Midbrain (tissue), 1 donor: Measurements from ENCODE around the gene SYCE3.
A peak's percentile ranks its signal among the peaks of the same experiment; 100 is the strongest.
"Not testable (repeated sequence)": the region's sequence is repeated elsewhere in the genome, so short reads cannot be mapped to it uniquely, and the experiment has no call there.

Experiments used
- DNase-seq: peaks from one replicate; lab custom pipeline; 2025; lab: John Stamatoyannopoulos, UW

Gene SYCE3

DNA sequence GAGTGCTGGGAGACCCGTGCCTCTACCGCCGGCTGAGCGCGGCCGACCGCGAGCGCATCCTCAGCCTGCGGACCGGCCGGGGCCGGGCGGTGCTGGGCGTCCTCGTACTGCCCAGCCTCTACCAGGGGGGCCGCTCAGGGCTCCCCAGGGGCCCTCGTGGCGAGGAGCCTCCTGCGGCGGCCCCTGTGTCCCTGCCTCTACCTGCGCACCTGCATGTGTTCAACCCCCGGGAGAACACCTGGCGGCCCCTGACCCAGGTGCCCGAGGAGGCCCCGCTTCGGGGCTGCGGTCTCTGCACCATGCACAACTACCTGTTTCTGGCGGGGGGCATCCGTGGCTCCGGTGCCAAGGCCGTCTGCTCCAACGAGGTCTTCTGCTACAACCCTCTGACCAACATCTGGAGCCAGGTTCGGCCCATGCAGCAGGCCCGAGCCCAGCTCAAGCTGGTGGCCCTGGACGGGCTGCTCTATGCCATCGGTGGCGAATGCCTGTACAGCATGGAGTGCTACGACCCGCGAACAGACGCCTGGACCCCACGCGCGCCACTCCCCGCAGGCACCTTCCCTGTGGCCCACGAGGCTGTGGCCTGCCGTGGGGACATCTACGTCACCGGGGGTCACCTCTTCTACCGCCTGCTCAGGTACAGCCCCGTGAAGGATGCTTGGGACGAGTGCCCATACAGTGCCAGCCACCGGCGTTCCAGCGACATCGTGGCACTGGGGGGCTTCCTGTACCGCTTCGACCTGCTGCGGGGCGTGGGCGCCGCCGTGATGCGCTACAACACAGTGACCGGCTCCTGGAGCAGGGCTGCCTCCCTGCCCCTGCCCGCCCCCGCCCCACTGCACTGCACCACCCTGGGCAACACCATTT, 13.6 kb downstream of the SYCE3 start:
- no peak for DNase-seq

DNA sequence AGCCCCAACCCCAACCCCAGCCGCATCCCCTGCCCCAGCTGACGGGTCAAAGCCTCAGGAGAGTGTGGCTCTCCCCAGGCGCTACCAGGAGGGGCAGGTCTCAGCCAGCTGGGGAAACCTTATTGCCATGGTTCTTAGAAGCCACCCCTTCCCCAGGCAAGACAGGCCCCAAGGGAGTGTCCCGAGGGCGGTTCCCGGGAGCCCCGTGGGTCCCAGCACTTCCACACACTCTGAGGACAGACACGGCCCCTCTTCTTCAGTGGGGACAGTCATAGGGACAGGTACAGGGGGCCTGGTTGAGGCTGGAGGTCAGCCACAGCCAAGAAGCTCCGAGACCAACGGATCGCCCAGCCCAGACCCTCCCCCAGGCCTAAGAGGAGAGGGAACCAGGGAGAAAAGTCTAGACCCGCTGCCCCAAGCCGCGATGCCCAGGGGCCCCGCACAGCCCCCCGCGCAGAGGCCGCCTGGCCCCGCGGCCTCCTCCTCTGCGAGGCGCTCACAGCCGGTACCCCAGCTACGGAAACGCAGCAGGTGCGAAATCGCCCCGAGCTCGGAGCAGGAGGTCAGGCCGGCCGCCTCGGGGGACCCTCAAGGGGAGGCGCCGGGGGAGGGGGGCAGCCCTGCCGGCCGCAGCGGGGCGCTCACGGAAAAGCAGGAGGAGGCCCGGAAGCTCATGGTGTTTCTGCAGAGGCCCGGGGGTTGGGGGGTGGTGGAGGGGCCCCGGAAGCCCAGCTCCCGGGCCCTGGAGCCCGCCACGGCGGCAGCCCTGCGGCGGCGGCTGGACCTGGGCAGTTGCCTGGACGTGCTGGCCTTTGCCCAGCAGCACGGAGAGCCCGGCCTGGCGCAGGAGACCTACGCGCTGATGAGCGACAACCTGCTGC, 14.4 kb downstream of the SYCE3 start:
- DNase-seq = no peak

DNA sequence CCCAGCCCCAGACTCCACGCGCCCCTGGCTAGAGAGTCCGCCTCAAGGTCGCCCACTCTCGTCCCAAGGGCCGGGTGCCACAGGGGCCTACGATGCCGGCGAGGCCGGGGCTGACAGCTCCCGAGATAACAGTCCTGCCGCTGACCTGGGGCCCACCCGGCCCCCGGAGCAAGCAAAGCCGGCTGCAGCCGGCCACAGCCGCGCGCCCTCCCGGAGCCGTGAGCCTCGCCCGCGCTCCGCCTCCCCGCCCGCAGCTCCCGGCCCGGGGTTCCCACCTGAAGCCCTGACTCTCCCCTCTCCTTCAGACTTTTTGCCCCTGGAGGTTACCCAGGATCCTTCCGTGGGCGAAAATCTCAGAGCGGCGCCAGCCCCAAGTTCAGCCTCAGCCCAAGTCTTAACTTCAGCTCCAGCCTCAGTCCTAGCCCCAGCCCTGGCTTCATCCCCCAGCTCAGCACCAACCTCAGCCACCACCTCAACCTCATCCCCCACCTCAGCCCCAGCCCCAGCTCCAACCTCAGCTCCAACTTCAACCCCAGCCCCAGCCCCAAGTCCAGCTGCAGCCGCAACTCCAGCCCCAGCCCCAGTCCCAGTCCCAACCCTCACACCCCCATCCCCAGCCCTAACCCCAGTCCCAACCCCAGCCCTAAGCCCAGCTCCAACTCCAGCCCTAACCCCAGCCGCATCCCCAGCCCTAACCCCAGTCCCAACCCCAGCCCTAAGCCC, 15.3 kb downstream of the SYCE3 start:
- no peak for DNase-seq

DNA sequence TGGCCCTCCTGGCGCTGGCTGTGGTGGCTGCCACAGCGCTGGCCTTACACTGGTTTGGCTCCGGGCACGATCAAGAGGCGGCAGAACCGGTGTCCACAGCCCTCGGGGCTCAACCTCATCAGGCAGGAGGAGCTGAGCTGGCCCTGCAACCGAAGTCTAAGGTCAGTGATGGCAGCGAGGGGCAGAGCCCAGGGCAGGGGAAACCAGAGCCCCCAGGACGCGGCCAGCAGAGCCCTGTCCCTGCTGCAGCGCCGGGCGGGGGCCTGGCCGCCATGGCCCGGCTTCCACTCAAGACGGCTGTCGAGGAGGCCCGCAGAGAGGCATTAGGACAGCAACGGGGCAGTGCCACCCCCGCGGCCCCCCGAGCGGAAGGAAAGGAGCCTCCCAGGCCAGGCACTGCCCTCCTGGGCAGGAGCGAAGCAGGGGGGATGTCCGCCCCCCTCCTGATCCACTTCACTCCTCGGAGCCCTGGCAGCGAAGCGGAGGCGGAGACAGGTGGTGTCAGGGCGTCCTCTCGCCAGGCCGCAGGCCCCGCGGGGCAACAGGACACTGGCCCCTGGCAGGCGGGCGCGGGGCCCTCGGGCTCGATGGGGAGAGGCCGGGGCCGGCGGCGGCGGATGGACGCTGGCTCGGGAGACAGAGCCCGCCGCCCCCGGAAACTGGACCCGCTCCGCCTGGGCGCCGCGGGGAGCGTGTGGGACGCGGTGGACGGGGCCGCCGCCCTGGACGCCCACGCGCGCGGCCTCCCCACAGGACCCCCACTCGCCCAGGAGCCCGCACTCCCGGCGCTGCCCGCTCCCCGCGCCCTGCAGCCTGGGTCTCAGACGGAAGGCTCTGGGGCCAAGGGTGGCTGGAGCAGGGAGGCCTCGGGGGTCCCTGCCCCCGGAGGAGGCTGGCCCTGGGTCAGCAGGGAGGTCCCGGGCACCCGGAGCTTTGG, 16.1 kb downstream of the SYCE3 start:
- DNase-seq = no peak

DNA sequence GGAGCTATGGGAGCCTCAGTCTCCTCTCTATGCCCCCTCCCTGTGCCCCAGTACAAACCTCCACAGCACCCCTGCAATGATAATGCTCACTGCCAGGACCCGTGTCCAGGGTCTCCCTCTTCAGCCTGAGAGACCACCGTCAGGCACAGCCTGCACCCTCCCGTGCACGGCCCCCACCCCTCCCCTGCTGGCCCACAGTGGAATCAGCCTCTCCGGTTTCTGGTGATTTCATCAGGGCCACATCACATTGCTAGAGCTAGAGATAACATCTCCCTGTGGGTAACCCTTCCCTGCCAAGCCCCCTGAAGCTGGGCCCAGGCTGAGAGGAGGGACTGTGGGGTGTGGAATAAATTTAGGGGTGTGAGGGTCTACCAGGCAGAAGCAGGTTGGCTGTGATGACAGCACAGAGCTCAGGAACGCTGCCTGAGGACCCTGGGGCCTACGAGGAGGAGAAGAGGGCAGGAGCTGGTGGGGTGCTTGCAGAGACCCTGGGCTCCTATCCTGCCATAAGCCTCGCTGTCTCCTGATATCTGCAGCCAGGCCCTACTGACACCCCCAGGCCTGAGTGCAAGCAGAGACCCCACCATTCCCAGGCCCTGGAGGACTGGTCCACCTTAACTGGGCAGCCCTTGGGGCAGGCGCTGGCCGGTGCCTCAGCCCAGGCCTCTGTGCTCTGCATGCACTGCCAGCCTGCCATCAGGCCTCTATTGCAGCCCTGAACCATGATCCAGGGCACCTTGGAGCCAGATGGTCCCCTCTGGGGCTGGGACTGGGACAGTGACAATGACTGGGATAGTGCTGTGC, 17.0 kb downstream of the SYCE3 start, which contains the start of gene KLHDC7B:
Gene KLHDC7B, plus strand, starts transcription at position 378 of the 804 bp plus-strand sequence. Its CDS starts 345 bp downstream, at position 723.
- no peak for DNase-seq

DNA sequence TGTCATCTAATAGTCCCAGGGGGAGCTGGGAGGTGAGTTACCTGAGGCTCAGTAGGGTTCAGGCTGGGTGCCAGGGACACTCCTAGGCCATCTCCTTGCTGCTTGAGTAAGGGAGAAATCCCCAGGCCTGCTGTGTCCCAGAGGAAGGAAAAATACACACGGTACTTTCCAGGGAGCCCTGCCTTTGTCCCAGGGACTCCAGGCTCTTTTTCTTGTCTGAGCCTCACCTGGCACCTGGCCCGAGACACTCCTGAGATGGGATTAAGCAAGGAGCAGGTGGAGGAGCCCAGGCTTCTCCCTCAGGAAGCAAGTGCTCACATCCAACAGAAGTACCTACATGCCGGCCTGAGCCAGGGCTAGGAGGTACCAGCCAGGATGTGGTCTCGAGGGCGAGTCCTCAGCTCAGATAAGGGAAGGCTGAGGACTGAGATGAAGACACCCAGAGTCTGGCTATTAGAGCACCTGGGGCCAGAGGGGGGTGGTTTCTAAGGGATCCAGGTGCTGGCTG, 17.9 kb downstream of the SYCE3 start:
- DNase-seq = no peak

DNA sequence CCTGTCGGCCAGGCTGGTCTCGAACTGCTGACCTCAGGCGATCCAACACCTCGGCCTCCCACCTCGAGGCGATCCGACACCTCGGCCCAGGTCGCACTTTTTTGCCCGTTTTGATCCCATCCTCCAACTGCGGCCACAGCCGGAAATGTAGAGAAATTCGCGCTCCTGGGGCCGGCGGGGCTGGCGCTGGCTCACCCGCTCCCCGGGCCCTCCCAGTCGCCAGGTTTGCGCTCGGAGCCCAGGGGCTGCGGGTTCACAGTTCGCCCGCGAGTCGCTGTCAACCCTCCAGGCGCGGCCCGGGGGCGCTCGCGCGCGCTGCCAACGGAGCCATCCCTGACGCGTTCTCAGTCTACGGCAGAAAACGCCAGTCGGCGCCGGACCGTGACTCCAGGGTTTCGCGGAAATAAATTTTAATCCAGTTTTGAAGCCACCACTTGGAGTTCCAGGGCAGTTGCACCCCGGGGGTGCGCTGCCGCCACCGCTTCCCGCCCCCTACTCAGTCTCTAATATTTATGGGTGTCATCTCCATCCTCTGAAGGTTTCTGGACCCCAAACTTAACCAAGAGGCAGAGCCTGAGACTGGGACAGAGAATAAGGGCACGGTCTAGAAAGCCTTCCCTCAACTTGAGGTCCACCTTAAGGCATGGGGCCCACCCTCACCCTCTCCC, 18.5 kb downstream of the SYCE3 start:
- peak; percentile 49 for DNase-seq

DNA sequence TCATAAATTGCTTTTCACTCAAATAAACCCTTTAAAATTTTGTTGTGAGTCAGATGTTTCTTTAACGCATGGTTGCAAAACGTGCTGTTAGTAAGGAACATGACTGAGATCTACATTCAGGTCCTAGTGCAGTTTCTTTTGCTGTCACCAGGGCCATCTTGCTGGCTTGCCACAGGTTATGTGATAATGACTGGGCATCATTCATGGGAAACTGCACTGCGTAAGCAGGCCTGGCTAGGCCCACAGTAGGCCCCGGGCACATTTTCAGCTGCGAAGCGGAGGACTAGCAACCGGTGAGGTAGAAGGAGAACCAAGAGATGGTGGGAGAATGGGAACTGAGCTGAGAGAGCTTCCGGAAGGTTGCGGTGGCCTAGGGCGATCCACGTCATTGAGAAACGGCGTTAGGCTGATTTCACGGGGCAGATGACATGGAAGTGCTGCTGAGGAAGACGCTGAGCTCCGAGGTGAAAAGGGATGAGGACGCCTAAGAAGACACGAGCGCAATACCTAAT, 20.2 kb downstream of the SYCE3 start:
- no peak for DNase-seq

DNA sequence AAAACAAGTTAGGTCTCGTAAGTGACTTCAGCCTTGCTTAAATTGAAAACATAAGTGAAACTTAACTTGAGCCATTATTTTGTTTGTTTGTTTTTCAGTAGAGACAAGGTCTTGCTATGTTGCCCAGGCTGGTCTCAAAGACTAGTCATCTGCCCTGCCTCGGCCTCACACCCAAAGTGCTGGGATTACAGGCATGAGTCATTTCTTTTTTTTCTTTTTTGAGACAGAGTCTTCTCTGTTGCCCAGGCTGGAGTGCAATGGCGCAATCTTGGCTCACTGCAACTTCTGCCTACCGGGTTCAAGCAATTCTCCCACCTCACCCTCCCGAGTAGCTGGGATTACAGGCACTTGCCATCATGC, 21.1 kb downstream of the SYCE3 start:
- DNase-seq = not testable (repeated sequence)

DNA sequence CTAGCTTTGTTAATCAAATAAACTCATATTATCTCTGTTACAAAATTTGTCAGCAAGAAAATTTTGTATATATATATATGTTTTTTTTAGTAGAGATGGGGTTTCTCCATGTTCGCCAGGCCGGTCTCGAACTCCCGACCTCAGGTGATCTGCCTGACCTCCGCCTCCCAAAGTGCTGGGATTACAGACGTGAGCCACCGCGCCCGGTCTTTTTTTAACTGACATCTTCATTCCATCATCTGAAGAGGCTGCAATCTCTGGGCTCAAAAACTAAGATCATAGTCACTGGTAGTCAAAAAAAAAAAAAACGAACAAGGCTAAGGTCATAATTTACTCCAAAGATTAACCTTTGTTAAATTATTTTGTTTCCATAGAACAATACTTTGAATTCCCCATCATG, 22.3 kb downstream of the SYCE3 start:
- DNase-seq = no peak

DNA sequence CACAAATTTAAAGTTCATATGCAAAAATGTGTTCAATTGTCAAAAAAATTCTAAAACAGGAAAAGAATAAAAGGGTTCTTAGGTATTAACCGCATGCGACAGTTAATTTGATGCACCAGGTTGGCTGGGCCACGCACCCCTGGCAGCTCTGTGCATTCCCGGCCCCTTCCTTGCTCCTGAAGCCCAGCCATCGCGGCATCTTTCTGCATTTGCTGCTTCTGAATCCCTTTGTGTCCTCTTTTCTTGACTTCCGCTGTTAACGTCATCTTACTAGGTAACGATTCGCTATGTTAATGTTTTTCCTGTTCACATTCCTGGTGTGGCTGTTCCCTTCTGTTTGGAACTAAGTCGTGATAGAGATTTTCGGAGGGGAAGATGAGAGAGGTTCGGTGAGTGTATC, 25.0 kb downstream of the SYCE3 start:
- no peak for DNase-seq

DNA sequence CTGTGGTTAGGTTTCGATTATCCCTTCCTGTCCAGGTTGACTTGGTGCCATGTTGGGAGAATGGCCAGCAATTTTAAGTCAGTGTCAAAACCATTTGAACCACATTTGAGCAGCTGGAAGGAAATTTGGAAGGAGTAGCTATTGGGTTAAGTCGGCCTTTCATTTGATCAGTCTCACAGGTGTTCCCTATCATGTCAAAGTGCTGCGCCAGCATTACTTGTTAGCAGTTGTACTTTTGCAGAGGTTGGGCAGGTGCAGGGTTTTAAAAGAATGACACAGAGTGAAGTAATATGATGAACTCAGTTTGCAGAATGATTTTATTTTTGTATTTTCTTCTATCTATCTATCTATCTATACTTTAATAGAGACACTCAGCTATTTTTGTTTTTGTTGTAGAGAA, 26.5 kb downstream of the SYCE3 start:
- DNase-seq = no peak

DNA sequence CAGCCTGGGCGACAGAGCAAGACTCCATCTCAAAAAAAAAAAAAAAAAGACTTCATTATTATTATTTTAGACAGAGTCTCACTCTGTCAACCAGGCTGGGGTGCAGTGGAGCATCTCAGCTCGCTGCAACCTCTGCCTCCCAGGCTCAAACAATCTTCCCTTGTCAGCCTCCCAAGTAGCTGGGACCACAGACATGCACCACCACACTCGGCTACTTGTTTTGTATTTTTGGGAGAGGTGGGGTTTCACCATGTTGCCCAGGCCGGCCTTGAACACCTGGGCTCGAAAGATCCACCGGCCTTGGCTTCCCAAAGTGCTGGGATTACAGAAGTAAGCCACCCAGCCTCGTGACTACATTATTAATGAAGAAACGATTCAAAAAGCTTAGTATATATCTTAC, 27.6 kb downstream of the SYCE3 start:
- no peak for DNase-seq

DNA sequence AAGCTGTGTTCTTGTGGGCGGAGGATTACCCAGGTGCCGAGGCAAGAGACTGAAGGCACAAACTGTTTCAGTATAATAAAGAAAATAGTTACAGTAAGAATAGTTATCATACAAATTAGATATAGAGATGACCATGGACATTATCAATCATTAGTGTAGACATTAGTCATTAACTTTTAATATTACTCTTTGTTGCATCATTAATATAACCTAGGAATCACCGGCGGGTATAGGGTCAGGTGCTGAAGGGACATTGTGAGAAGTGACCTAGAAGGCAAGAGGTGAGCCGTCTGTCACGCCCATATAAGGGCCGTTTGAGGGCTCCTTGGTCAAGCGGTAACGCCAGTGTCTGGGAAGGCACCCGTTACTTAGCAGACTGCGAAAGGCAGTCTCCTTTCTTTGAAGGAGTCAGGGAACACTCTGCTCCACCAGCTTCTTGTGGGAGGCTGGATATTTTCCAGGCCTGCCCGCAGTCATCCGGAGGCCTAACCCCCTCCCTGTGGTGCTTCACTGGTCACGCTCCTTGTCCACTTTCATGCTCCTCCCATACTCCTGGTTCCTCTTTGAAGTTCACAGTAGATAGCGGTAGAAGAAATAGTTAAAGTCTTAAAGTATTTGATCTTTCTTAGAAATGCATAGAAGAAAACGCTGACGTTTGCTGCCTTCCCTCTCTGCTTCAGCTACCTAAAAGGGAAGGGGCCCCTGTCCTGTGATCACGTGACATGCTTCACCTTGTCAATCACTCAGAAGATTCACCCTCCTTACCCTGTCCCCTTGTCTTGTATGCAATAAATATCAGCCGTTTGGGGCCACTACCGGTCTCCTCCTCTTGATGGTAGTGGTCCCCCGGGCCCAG, 28.6 kb downstream of the SYCE3 start:
- not testable (repeated sequence) for DNase-seq

DNA sequence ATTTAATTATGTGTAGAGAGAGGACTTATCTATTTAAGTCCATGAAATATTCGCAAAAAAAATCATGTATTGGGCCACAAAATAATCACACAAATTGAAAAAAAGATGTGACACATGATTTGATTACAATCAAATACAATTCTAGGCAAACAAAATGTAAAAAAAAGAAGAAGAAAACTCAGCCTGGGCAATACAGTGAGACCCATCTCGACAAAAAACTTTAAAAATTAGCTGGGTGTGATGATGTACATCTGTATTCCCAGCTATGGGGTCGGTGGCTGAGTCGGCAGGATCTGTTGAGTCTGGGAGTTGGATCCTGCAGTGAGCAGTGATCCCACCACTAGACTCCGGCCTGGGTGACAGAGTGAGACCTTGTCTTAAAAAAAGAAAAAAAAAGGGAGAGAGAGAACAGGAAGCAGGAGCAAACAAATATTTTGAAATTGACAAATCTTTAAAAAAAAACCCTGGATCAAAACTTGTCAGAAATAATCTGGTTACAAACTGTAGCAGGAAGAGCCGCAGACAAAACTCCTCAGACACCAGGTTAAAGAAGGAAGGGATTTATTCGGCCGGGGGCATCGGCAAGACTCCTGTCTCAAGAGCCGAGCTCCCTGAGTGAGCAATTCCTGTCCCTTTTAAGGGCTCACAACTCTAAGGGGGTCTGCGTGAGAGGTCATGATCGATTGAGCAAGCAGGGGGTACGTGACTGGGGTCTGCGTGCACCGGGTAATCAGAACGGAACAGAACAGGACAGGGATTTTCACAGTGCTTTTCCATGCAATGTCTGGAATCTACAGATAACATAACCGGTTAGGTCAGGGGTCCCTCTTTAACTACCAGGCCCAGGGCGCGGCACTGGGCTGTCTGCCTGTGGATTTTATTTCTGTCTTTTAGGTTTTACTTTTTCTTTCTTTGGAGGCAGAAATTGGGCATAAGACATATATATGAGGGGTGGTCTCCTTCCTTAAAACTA, 29.6 kb downstream of the SYCE3 start:
- DNase-seq = no peak

DNA sequence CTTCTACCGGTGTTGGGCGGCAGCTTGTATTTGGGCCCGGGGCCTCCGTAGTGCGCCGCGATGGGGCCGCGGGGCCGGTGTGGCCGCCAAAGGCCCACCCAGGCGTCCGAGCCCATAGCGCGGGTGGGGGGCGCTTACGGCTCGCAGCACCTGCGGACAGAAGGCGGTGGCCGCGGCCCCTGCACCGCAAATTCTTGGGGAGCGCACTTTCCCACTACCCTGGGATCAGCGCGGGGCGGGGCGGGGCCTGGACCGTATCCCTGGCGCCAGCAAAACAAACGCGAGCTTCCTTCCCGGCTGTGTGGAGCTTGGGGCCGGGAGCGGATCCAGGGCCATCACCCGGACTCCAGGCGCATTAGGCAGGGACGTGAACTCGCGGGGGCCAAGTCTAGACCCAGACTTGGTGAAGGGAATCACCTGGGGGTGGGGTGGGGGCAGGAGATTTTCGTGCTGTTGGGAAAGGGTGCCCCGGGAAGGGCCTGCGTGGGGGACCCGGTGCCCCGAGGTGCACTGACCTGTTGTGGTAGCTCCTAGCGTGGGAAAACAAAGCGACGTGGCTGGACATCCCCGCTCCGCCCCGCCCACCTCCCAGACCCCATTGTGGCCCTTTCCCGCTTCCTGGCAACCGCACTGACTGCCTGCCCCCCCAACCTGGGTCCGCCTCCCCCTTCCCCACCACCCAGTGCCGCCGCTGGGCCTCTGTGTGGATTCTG, 30.6 kb downstream of the SYCE3 start:
- no peak for DNase-seq
